HG03108 (cell line): ENCODE results near the gene FKBP4.

Experiments used
- ATAC-seq: cut with Tn5 transposase; IDR thresholded peaks from one replicate; pipeline ENCODE4 v1.9.1; 2021; ENCODE audit warnings: moderate library complexity; ENCODE audit not compliant: unreplicated experiment

The FKBP4 gene

GRCh38 chr12:2812290-2813213, 17.8 kb downstream of the FKBP4 start, which contains the start of gene ITFG2:
TSS of gene ITFG2 (plus strand) at chr12:2812668. CDS start at chr12:2812761, 93 bp downstream.
- peak; percentile 95 for ATAC-seq

GRCh38 chr12:2813214-2814185, 18.7 kb downstream of the FKBP4 start:
- ATAC-seq, result peak; percentile 36

GRCh38 chr12:2819810-2820209, 25.0 kb downstream of the FKBP4 start:
- ATAC-seq, result no peak

- no peak for ATAC-seq
Observed at GRCh38 chr12:2820432-2820831, 25.7 kb downstream of the FKBP4 start.

- no peak for ATAC-seq
Observed at GRCh38 chr12:2823483-2823882, 28.7 kb downstream of the FKBP4 start.

GRCh38 chr12:2824541-2824940, 29.8 kb downstream of the FKBP4 start:
- no peak for ATAC-seq

GRCh38 chr12:2825132-2825531, 30.4 kb downstream of the FKBP4 start:
- no peak for ATAC-seq

GRCh38 chr12:2826036-2826435, 31.3 kb downstream of the FKBP4 start:
- no peak for ATAC-seq

GRCh38 chr12:2826721-2827515, 32.1 kb downstream of the FKBP4 start:
- ATAC-seq, result no peak

GRCh38 chr12:2829275-2829674, 34.5 kb downstream of the FKBP4 start:
- ATAC-seq, result no peak

- ATAC-seq, result no peak
Observed at GRCh38 chr12:2832550-2833127, 37.9 kb downstream of the FKBP4 start.

- no peak for ATAC-seq
Observed at GRCh38 chr12:2833327-2833726, 38.6 kb downstream of the FKBP4 start.

- no peak for ATAC-seq
Observed at GRCh38 chr12:2833810-2834209, 39.0 kb downstream of the FKBP4 start.

GRCh38 chr12:2834581-2835491, 40.1 kb downstream of the FKBP4 start, which contains the start of gene NRIP2:
TSS of gene NRIP2 (minus strand) at chr12:2835035. CDS start at chr12:2834983, 52 bp downstream.
- ATAC-seq, result no peak

- no peak for ATAC-seq
Observed at GRCh38 chr12:2835691-2836403, 41.1 kb downstream of the FKBP4 start.

GRCh38 chr12:2836574-2836973, 41.8 kb downstream of the FKBP4 start:
- no peak for ATAC-seq

- ATAC-seq, result no peak
Observed at GRCh38 chr12:2841056-2841650, 46.4 kb downstream of the FKBP4 start.

GRCh38 chr12:2842948-2843347, 48.2 kb downstream of the FKBP4 start:
- ATAC-seq, result no peak
